NCI-H1930 (cell line): ENCODE results near the gene STT3B.
"Not testable (repeated sequence)": the region's sequence is repeated elsewhere in the genome, so short reads cannot be mapped to it uniquely, and the experiment has no call there.

Source experiments
- DNase-seq, 2 experiments: peaks; one replicate each; lab custom pipeline; 2025; lab: John Stamatoyannopoulos, UW

STT3B gene

DNA sequence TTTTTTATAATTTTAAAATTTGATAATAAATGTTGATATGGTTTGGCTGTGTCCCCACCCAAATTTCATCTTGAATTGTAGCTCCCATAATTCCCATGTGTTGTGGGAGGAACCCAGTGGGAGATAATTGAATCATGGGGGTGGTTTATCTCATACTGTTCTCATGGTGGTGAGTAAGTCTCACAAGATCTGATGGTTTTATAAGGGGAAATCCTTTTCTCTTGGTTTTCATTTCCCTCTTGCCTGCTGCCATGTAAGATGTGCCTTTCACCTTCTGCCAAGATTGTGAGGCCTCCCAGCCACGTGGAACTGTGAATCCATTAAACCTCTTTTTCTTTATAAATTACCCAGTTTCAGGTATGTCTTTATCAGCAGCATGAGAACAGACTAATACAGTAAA lies 72.6 kb downstream of the STT3B start:
- not testable (repeated sequence) for DNase-seq

DNA sequence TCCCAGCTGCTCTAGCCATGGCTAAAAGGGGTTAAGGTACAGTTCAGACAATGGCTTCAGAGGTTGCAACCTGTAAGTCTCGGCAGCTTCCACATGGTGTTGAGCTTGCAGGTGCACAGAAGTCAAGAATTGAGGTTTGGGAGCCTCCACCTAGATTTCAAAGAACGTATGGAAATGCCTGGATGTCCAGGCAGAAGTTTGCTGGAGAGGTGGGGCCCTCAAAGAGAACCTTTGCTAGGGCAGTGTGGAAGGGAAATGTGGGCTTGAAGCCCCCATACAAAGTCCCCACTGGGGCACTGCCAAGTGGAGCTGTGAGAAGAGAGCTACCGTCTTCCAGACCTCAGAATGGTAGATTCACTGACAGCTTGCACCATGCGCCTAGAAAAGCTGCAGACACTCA lies 73.7 kb downstream of the STT3B start:
- no peak for DNase-seq

DNA sequence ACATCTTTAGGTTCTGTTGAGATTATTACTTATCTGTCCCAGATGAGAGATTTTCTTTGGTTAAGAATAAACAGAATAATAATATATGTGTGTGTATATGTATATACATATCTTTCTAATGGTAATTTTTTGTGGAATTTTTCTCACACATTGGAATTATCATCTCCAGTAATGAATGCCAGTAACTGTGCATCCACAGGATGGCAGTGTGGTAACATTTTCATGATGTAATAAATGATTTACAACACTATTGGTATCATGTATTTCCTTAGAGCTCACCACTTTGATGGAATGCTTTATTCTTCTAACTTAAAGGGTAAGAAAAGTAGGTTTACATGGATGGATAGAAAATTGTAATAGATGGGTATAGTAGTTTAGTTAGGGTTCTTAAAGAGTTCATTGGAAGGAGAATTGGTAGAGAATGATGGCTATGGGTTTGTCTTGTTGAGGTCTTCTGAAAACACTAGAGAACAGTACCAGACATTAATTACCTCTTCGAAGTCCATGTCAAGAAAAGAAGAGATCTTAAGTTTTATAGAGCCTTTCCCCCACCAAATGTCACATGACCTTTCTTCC lies 78.1 kb downstream of the STT3B start:
- no peak for DNase-seq

DNA sequence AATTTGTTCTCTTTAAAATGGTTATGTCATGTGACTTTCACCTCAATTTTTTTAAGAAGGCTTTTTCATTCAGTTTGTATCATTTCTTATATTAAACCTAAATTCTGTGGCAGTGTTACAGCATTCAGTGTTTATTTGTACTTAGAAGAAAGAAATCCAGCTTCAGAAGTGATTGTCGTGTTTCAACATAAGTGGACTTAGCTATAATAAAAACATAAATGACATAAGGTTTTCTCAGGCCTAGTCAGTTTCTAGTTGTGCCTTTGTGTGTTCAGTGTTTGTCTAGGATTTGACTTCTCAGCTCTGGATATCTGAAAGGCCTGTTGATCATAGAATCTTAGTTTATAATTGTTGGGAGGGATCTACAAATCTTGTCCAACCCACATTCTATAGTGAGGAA lies 80.5 kb downstream of the STT3B start:
- DNase-seq, result no peak

DNA sequence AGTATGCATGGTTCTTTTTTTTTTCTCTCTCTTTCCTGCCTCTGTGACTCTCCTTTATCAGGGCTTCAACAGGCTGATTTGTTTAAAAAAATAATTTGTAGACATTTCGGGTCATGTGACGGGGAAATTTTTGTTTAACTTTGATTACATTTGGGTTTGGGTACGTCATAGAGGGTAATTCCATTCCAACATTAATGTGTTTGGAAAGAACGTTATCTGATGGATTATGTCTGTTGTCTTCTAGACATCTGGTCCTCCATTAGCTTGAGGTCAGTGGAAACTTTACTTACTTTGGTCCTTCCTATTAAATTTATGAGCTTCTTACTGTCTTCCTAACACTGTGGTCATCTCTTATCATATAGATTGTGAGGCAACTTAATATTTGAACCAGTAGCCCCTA lies 80.9 kb downstream of the STT3B start:
- DNase-seq, result no peak

DNA sequence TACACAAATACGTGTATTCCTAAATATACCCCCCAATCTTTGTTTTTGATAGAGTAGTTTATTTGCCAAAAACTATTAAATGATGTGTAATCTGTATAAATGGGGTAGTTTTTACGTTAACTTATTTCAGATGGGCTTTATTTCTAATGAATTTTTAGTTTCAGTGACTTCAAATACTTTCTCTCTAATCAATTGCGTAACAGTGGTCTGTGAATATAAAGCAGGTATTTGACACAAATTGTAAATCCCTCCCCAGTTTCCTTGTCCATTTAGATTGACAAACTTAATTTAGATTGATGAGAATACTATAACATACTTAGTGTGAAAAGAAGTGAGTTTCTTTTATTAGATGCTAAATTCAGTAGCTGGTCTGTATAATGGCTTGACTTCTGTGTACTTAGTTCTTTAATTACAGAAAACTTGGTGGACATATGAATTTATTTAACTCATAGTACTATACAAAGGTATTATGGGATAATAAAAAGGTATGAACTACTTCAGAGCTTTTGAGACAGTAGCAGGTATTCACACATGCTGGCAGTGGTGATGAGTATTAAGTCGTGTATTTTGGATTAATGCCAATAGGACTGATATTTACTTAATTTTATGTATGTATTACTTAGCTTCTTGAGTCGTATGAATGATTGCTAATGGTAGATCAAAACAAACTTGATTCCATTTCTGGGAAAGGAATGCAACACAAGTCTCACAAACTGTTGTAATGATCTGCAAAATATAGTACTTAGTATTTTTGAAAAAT lies 81.6 kb downstream of the STT3B start:
- DNase-seq, result no peak

DNA sequence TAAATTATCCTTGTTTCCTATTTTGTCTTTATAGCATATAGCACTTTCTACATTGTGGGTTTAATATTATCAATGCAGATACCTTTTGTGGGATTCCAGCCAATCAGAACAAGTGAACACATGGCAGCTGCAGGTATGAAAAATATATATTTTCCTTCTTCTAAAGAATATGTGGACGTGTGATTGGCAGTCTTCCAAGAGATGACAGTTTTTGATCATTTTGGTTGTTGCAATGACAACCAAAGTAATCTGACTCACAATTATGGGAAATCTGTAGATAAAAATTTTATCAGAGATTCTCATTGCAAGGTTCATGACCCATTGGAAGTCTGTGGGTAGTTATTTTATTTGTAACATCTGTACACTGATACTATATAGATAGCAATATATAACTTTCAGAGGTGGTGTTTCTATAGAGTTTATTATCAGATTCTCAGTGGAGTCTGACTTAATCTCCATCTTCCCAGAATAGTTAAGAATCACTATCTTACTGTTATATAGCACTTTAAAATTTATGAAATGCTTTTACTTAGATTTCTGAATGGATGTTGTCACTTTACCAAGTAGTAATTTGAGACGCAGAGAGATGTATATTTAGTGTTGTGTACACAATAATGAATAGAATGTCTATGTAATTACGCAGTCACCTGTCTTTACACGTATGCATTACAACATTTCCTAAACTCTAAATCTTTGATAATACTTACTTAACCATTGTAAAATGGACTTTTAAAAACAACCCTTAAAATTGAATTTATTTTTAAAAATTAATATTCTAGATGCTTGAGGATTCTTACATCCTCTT lies 82.5 kb downstream of the STT3B start:
- DNase-seq, result peak in 1 of 2 experiments; percentile 6

DNA sequence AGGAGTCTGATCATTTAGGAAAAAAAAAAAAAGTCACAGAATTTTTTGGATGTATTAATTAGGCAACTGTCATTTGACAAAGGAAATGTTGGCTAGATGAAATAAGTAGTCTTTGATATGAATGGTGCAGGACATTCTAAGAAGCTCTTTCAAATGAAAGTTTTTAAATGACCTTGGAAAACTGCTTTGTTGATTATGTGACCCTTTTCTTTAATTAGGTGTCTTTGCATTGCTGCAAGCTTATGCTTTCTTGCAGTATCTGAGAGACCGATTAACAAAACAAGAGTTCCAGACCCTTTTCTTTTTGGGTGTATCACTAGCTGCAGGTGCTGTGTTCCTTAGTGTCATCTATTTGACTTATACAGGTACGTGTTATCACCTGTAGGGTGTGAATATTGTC lies 84.0 kb downstream of the STT3B start:
- DNase-seq, result no peak

DNA sequence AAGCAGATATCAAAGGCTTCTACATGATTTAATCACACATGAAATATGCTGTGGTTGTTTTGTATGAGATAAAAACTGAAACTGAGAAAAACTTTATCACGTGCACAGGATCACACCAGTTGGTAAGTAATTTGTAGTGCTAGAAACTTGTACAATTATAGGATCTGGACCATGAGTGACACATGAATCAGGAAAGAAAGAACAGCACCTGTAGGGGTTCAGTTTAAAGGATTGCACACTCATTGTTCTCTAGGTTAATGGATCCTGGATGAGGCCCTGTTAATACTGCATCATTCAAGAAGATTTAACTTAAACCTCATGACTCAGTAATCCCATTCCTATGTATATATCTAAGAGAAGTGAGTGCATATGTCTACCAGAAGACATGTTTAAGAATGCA lies 87.9 kb downstream of the STT3B start:
- no peak for DNase-seq

DNA sequence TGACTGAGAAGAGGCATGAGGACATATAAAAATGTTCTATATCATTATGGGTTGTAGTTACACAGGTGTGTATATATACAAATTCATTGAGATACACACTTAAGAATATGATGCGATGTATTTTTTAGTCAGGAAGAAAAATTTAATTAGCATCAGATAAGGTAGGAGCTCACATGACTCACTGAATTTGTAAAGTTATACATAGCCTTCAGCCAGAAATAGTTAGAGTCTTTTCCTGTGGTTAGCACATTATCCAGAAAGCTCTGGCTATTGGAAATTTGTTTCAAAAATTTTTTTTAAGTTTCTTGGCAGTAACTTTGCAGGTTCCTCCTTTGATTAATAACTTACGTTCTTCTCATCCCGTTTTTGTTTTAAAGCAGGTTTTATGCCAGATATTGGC lies 88.6 kb downstream of the STT3B start:
- DNase-seq, result no peak

DNA sequence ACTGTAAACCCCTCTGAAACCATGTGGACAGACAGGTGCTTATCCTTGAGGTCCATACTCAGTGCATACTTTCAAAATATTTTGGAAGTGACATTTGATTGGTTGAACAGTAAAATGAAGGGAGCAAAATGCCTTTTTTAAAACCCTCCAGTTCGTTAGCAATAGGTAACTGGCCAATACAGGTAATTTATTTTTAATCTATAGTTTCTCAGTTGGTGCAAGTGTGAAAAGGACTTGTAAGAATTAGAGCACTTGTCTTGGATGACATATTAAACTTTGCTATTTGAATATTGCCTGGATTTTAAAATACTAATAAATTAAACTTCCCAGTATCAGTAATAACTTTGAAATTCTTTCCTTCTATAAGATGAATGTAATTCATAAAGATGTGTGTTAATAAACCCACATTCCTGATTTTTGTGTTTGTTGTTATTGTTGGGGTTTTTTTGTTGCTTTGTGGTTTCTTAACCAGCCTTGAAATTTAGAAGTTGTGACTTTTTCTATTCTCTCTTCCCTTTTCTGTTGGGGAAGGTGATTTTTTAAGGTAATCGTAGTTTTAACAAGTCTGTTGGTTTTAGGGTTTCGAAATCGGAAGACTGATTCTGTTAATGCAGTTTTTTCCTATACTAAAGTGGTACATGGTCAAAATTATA lies 90.0 kb downstream of the STT3B start:
- DNase-seq, result no peak

DNA sequence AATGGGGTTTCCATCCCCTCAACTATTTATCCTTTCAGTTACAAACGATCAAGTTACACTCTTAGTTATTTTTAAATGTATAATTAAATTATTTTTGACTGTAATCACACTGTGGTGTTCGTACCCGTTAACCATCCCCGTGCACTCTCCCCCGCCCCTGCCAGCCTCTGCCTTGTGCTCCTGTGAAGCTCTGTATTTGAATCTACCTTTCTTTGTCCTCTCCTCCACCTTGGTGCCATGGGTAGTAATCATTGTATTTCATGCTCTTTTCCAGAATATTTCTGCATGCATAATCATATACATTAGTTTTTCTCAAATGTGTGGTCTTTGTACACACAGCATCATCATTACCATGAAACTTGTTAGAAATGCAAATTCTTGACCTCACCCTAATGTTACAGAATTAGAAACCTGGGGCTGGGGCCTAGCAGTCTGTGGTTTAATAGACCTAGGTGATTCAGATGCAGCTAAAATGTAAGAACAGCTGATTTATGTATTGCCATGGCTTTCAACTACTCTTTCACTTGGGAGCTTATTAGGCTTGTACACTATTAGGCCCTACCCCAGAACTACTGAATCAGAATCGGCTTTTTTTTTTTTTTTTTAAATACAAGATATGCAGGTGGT lies 91.5 kb downstream of the STT3B start:
- no peak for DNase-seq

DNA sequence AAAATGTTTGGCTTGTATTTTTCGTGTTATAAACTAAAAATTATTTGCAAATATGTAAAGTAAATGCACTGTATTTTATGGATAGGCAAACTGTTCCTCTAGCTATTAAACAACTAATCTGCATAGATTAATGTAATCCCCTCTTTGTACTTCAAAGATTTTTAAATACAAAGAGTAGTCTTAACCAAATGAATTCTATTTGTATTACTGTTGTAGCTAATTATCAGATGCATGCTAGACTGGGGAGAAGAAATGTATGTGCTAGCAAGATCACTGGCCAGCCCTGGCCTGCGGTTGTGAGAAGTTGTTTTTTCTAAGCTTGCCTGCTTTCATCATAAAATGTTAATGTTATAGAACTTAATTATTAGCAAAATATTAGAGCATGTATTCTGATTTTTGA lies 92.6 kb downstream of the STT3B start:
- DNase-seq, result no peak

DNA sequence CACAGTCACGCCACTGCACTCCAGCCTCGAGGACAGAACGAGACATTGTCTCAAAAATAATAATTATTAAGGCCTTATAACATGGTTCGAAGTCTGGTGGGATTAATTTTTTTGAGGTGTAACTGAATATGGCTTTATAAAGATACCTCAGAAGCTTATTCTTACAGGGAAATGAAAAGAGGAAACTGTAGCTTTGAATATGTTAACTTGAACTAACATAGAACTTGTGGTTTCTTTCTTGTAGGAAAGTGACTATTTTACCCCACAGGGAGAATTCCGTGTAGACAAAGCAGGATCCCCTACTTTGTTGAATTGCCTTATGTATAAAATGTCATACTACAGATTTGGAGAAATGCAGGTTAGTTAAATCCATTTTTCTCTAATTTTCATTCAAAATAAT lies 96.3 kb downstream of the STT3B start:
- DNase-seq, result no peak

DNA sequence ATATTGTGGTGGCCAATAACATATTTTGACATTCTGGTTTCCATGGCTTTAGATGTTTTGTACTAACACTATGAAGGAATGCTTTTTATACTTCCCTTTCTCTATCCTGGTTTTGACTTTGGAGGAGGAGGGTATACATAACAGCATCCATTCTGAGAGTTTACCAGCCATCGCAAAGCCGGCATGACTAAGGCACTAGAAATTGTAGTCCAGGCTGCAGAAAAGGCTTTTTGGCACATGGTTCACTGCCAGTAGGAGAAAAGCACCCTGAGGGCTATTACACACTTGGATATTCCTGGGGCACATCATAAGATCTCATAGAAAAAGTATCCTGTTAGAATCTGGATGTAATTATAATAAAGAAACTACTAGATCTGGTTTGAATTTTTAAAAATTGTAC lies 101.8 kb downstream of the STT3B start:
- DNase-seq, result no peak

DNA sequence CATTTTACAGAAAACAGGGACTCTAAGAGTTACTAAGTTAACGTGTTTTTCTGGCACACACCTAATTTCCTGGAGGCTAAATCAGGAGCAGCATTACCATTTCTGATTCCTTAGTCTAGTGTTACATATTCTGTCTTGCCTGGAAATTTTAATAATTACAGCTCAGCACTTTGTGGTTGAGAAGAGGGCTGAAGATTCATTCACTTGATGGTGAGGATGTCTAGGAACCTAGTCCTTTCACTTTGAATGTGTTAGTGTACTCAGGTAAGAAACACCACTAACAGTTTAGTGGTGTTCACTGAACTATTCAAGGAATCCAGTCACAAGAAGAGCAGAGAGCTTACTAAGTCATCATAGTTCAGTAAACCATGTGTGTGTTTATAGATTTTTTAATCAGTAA lies 102.8 kb downstream of the STT3B start:
- no peak for DNase-seq

DNA sequence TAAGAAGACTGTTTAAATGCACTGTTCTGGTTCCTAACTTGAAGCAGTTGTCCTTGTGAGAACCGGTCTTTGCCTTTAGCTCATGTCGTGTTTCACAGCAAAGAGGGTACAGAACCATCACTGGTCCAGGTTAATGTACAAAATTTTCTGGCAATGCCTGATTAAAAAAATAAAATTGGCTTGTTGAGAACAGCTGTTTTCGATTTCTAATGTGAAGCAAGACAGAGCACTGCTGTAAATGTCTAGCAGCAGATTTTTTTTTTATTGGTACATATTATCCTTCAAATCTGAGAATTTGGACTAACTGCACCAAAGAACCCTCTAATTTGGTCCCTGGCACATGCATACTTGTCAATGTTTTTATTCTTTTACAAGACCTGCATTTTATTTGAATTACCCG lies 103.3 kb downstream of the STT3B start:
- no peak for DNase-seq

DNA sequence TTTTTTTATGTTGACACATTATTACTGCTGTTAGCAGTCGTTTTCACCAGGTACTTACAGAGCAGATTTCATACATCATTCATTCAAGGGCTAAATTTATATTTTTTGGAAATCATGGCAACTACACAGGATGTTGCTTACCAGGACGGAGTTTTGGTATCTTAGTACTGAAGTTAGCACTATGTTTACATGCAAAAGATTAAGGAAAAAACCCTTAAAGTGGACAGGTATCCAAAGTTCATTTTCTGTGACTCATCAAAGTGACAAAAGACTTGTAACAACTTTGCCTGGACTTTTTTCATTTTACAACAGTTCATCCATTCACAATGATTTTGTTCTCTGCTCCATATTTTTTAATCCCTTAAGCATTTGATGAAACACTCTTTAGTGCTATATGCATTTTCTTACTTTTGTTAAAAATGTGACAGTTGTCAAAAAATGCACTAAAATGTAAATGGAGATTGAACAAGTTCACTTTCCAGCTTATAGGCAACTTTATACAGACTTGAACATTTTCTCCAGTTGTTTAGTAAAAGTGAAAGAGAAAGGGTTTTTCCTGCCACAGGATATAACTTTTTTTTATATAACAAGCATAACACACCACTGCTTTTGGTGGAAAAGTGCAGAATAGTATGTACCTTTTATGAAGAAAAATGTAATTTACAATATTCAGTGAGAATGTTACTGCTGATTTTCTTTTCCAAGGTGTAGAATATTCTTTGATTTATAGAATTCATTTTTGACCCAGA lies 104.1 kb downstream of the STT3B start:
- DNase-seq, result no peak

DNA sequence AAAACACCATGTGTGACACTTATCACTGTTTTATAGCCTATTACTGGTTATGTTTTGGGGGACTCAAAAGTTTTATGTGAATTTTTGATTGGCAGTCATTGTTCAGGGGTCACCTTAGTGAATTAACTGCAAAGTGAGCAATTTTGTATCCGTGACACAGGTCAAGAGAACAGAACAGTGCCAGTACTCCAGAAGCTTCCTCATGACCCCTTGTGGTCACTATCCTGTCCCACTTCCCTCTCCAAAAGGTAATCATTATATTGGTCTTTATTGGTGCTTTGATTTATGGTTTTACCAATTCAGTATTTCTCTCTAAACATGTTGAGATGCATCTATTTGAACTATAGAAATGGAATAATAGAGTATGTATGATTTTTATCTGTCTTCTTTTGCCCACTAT lies 107.1 kb downstream of the STT3B start:
- no peak for DNase-seq

DNA sequence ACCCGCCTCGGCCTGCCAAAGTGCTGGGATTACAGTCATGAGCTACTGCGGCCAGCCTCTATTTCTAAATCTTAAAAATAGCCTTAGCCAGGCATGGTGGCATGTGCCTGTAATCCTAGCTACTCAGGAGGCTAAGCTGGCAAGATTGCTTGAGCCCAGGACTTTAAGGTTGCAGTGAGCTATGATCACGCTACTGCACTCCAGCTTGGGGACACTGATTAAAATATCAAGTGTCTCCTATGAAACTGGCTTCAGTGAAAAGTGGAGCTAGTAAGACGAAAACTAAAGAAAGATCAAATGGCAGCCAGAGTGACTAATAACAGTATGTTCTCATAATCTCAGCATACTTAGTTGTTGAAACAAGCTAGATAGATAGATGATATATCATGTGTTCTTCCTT lies 112.5 kb downstream of the STT3B start:
- no peak for DNase-seq

DNA sequence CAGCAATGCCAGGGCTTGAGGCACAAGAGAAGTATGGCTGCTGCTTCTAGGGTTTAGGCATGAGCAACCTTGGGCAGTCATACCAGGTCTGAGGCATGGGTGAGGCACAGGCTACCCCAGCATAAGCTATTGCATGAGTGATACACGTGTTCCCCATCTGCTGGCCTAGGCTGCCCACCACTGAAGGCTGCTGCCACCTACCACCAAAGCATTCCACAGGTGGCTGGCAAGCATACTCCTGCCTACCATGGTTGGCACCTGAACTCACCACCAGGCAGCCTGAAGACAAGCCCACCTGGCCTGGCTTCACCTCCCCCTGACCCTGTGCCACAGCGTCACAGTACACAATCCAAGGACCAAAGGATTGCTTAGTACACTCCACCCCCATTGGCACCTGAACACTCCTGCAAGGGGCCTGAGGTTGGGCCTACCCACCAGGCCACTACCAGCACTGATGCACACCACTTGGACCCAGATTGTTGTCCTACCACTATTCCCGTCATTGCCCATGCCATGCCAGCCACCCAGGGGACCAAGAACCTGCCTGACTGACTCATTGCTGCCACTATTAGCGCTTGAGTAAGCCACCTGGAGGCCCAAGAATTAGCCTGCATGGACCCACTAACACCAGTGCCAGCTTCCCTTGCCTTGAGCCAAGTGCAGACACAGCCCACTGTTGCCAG lies 115.7 kb downstream of the STT3B start:
- DNase-seq, result no peak
